Mammary epithelial cell (primary cell): ENCODE data around the gene NUP133.

Experiments used
- CTCF ChIP-seq, 2 donors: IDR thresholded peaks in 1 of 2; conservative IDR thresholded peaks in 1 of 2; 2 replicates each; pipeline ENCODE4 v1.5.1; 2011 to 2012; ENCODE audit warnings: inconsistent platforms in 2 of 2, low read length in 2 of 2, mild to moderate bottlenecking in 2 of 2, control low read depth in 1 of 2, low read depth in 1 of 2; ENCODE audit not compliant: insufficient read depth in 1 of 2; ENCODE audit errors: extremely low read depth in 1 of 2
- EZH2 ChIP-seq: IDR thresholded peaks from 2 replicates; pipeline ENCODE4 v1.6.1; 2012; ENCODE audit warnings: low read length, inconsistent platforms, borderline replicate concordance

- TF ChIP-seq CTCF (conservative IDR thresholded peaks at IDR 0.05 in 1 of 2, IDR thresholded peaks at IDR 0.05 in 1 of 2; ENCODE audit: extremely low read depth in 1 of 2, insufficient read depth in 1 of 2, low read depth in 1 of 2, low read length in 2 of 2) = no peak
- no peak for TF ChIP-seq EZH2
These were observed 80.6 kb downstream of the NUP133 start for GRCh38 chr1:229427572-229427971.
